Epithelial cell of esophagus (primary cell): Measurements from ENCODE around the gene TUBA8.
"Not testable (repeated sequence)": the region's sequence is repeated elsewhere in the genome, so short reads cannot be mapped to it uniquely, and the experiment has no call there.

Source experiments
- DNase-seq: peaks from one replicate; pipeline ENCODE4 v3.0.0; 2010; ENCODE audit warnings: low read depth
- H3K4me3 ChIP-seq: 2 replicates; pipeline ENCODE4 v1.5.1; 2011; ENCODE audit warnings: mild to moderate bottlenecking, low read length, control low read depth
- TF ChIP-seq, protein P1 (sequence below): IDR thresholded peaks from 2 replicates; pipeline ENCODE4 v1.5.1; 2011; ENCODE audit warnings: low read depth, mild to moderate bottlenecking, low read length, control low read depth, inconsistent platforms; ENCODE audit not compliant: insufficient read depth; ENCODE audit errors: missing control alignments

TUBA8 gene

GRCh38 chr22:18118345-18118915 lies 7.8 kb downstream of the TUBA8 start:
- no peak for DNase-seq
- no peak overlapping the region for H3K4me3 ChIP-seq
- TF ChIP-seq, protein P1, sequence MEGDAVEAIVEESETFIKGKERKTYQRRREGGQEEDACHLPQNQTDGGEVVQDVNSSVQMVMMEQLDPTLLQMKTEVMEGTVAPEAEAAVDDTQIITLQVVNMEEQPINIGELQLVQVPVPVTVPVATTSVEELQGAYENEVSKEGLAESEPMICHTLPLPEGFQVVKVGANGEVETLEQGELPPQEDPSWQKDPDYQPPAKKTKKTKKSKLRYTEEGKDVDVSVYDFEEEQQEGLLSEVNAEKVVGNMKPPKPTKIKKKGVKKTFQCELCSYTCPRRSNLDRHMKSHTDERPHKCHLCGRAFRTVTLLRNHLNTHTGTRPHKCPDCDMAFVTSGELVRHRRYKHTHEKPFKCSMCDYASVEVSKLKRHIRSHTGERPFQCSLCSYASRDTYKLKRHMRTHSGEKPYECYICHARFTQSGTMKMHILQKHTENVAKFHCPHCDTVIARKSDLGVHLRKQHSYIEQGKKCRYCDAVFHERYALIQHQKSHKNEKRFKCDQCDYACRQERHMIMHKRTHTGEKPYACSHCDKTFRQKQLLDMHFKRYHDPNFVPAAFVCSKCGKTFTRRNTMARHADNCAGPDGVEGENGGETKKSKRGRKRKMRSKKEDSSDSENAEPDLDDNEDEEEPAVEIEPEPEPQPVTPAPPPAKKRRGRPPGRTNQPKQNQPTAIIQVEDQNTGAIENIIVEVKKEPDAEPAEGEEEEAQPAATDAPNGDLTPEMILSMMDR = no peak

DNA sequence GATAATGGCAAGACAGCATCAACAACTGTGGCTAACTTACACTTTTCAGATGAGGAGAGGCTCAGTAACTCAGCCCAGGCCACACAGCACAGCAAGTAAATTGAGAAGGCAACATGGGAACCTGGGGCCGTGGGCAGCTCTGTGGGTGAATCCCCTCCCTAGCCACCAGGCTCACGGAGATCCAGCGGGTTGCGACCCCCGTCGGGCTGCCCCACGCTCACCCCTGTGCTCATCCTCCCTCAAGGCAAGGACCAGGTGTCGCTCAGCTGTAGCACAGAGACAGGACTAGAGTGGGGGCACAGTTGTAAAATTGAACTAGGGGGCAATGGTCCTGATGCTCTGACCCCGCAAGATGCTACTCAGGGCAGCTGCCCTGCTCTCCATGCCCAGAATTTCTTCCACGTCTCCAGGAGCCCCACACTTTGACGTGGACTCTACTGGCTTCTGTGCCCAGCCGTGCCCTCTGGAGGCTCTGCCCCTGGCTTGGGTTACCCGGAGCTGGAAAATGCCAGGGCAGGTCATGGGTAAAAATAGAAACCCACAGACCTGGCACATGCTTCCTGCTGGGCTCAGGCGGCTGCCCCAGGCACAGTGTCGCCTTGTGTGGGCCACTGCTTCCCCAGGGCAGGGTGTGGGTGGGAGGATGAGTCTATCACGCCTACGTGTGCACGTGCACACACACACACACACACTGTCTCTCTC lies 9.0 kb downstream of the TUBA8 start:
- TF ChIP-seq, protein P1 = no peak
- no peak overlapping the region for H3K4me3 ChIP-seq
- no peak for DNase-seq

- TF ChIP-seq, protein P1 = no peak
- H3K4me3 ChIP-seq = no peak overlapping the region
- DNase-seq = no peak
These were observed 10.2 kb downstream of the TUBA8 start for GRCh38 chr22:18120857-18121256.

DNA sequence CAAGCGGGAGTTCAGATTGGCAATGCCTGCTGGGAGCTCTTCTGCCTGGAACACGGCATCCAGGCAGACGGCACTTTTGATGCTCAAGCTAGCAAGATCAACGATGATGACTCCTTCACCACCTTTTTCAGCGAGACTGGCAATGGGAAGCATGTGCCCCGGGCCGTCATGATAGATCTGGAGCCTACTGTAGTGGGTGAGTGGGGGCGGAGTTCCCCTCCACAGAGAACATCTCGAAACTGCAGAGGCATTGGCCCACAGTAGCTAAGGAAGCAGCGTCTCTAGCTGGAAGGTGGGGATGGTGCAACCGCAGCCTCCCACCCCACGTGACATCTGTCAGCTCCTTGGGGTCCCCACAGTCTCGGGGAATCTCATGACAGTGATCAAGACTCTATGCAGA lies 10.9 kb downstream of the TUBA8 start:
- TF ChIP-seq, protein P1 = no peak
- DNase-seq = no peak
- H3K4me3 ChIP-seq = no peak overlapping the region

DNA sequence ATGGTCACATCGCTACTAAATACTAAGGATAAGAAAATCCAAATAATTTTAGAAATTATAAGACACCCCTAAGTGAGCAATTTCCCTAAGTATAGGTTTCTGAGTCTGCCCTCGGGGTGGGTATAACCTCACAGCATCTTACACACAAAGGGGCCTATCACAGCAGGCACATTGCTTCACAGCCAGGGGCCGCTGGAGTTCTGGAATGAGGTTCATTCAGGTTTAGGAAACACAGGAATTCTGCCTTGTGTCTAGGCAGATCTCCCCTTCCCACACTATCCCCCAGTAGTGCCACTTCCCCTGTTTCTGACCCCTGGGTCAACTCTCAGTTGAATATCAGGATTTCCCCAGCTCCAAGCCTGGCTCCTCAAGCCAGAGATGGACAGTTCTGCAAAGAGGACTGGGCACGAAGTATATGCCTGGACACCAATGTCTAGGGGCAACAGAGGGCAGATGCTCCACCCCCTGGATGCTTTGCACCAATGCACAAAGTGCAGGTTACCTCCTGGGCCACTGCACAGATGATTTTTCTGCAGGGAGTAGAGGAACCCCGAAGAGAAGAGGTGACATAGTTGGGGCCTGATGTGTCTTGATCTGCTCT lies 11.4 kb downstream of the TUBA8 start:
- TF ChIP-seq, protein P1 = no peak
- no peak overlapping the region for H3K4me3 ChIP-seq
- DNase-seq = no peak

- not testable (repeated sequence) for DNase-seq, H3K4me3 ChIP-seq
These were observed 12.9 kb downstream of the TUBA8 start for GRCh38 chr22:18123476-18124025.

- DNase-seq = no peak
- no peak overlapping the region for H3K4me3 ChIP-seq
- TF ChIP-seq, protein P1 = no peak
These were observed 16.0 kb downstream of the TUBA8 start for GRCh38 chr22:18126606-18127005.
